ENCODE data around the gene TAAR5.
"Not testable (repeated sequence)": the region's sequence is repeated elsewhere in the genome, so short reads cannot be mapped to it uniquely, and the experiment has no call there.

- TF ChIP-seq POLR2A (IDR thresholded peaks at IDR 0.05; ENCODE audit: extremely low read depth, insufficient read length); CTCF (IDR thresholded peaks at IDR 0.05; ENCODE audit: low read depth, low read length): not testable (repeated sequence)
These were observed 11.4 kb upstream of the TAAR5 start for GRCh38 chr6:132600900-132601299.
